Body of pancreas (tissue), 4 donors: ENCODE data around the gene COL8A1. TPM values are rescaled to one million over a fixed set of nuclear protein-coding genes. Genes with fewer than 3 reads are reported as not detected.

Source experiments
- ATAC-seq: fragments of 150-250 bp; one replicate; pipeline ENCODE4 v1.9.1; 2016
- DNase-seq, 4 donors: peaks; one replicate each; pipeline ENCODE4 v3.0.0-alpha.2; 2019
- H3K27ac ChIP-seq, 4 donors: fragments of 200-600 bp; sonication (generic); 1 replicate in 3 of 4; 2 replicates in 1 of 4; pipeline versions ENCODE4 v1.5.1 to v1.6.1; 2016 to 2019; ENCODE audit warnings: mild to moderate bottlenecking in 1 of 4, mixed read lengths in 1 of 4, moderate library complexity in 1 of 4
- H3K27me3 ChIP-seq, 2 donors: fragments of 200-600 bp; sonication (generic); one replicate each; pipeline ENCODE4 v1.6.0; 2016; ENCODE audit warnings: mild to moderate bottlenecking in 1 of 2
- H3K36me3 ChIP-seq, 2 donors: fragments of 200-600 bp; sonication (generic); replicated peaks in 1 of 2; 2 replicates each; pipeline ENCODE4 v1.5.1; 2016; ENCODE audit warnings: low read depth in 2 of 2; ENCODE audit not compliant: insufficient read depth in 1 of 2
- H3K4me1 ChIP-seq: fragments of 200-600 bp; sonication (generic); one replicate; pipeline ENCODE4 v1.6.0; 2016
- H3K4me3 ChIP-seq, 2 donors: fragments of 200-600 bp; sonication (generic); 1 replicate in 1 of 2; 2 replicates in 1 of 2; pipeline ENCODE4 v1.5.1; 2016 to 2019
- H3K9me3 ChIP-seq, 3 donors: fragments of 200-600 bp; sonication (generic); 1 replicate in 2 of 3; 2 replicates in 1 of 3; pipeline ENCODE4 v1.5.1; 2016
- POLR2A ChIP-seq, 3 donors: fragments of 450-650 bp; IDR thresholded peaks; one replicate each; pipeline ENCODE4 v1.6.1; 2016; ENCODE audit warnings: antibody characterized with exemption in 3 of 3, mild to moderate bottlenecking in 2 of 3
- WGBS, 2 donors: methylation state at CpG; one replicate each; pipeline ENCODE4 v1.1.5; 2017; 5-methylcytosine and 5-hydroxymethylcytosine counted together
- intact Hi-C: fragments of 100-400 bp; cut with DNase I; formaldehyde crosslinking; loops from one replicate; pipeline ENCODE4 v1.15.1; 2023
- total RNA-seq, 2 donors: library from RNA; depleted of rRNA; stranded (reverse); fragments of >200 nt; gene quantifications; one replicate each; pipeline ENCODE4 v1.1.0, GENCODE V29; 2016
- TF ChIP-seq, protein P1 (sequence below), 7 experiments: fragments of 450-650 bp in 4 of 7; fragments of 200-600 bp in 3 of 7; sonication (generic) in 3 of 7; IDR thresholded peaks; one replicate each; pipeline ENCODE4 v1.5.1; 2016 to 2019; ENCODE audit warnings: antibody characterized with exemption in 7 of 7

The COL8A1 gene
- total RNA-seq, 2 donors from 2014 or later: 0.99 to 5.4 TPM

DNA sequence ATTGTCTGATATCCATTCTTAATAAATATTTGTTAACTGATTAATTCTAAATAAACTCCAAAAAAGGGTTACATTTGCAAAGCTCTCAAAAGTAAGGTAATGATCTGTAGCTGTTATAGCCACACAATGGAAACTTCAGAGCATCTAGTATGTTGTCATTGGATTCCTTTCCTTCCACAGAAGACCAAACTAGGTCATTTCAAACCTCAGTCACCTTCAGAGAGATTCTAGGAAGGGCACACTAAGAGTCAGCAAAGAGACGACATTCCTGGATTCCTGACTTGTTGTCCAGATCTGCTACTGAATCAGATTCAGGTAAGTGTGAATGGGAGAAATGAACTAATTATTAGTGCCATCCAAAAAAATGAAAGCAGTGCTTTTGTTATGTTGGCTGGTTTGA lies 3.0 kb upstream of the COL8A1 start:
- DNase-seq (no peak), ATAC-seq (no peak)
- intact Hi-C loops: no loop called here
- H3K27ac ChIP-seq: no peak overlapping the region
- no peaks in the 10 kb centered on the region for H3K36me3 ChIP-seq
- H3K27me3 ChIP-seq: peaks cover 0 to 5% of the 10 kb centered on the region in 2 donors
- H3K4me1 ChIP-seq: peaks cover 20% of the 10 kb centered on the region
- WGBS, 2 donors: 56 to 67% methylated on average over 1 of the region's 1 CpG
- TF ChIP-seq, protein P1, sequence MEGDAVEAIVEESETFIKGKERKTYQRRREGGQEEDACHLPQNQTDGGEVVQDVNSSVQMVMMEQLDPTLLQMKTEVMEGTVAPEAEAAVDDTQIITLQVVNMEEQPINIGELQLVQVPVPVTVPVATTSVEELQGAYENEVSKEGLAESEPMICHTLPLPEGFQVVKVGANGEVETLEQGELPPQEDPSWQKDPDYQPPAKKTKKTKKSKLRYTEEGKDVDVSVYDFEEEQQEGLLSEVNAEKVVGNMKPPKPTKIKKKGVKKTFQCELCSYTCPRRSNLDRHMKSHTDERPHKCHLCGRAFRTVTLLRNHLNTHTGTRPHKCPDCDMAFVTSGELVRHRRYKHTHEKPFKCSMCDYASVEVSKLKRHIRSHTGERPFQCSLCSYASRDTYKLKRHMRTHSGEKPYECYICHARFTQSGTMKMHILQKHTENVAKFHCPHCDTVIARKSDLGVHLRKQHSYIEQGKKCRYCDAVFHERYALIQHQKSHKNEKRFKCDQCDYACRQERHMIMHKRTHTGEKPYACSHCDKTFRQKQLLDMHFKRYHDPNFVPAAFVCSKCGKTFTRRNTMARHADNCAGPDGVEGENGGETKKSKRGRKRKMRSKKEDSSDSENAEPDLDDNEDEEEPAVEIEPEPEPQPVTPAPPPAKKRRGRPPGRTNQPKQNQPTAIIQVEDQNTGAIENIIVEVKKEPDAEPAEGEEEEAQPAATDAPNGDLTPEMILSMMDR (IDR thresholded peaks at IDR 0.05): no peak
- TF ChIP-seq POLR2A (IDR thresholded peaks at IDR 0.05): no peak
- H3K9me3 ChIP-seq: no peaks in the 10 kb centered on the region
- no peak overlapping the region for H3K4me3 ChIP-seq

- Histone ChIP-seq H3K36me3 (no peaks in the 10 kb centered on the region), H3K27ac (no peak overlapping the region), H3K27me3 (peaks cover 0 to 5% of the 10 kb centered on the region in 2 donors), H3K4me3 (no peak overlapping the region), H3K4me1 (peaks cover 20% of the 10 kb centered on the region), H3K9me3 (no peaks in the 10 kb centered on the region)
- TF ChIP-seq, protein P1 (IDR thresholded peaks at IDR 0.05): no peak
- TF ChIP-seq POLR2A (IDR thresholded peaks at IDR 0.05): no peak
- intact Hi-C loops: no loop called here
- ATAC-seq (no peak), DNase-seq (no peak)
- WGBS, 2 donors: 10 to 11% methylated on average over 6 of the region's 6 CpGs
Measured at GRCh38 chr3:99637016-99637367, 1.4 kb upstream of the COL8A1 start.

DNA sequence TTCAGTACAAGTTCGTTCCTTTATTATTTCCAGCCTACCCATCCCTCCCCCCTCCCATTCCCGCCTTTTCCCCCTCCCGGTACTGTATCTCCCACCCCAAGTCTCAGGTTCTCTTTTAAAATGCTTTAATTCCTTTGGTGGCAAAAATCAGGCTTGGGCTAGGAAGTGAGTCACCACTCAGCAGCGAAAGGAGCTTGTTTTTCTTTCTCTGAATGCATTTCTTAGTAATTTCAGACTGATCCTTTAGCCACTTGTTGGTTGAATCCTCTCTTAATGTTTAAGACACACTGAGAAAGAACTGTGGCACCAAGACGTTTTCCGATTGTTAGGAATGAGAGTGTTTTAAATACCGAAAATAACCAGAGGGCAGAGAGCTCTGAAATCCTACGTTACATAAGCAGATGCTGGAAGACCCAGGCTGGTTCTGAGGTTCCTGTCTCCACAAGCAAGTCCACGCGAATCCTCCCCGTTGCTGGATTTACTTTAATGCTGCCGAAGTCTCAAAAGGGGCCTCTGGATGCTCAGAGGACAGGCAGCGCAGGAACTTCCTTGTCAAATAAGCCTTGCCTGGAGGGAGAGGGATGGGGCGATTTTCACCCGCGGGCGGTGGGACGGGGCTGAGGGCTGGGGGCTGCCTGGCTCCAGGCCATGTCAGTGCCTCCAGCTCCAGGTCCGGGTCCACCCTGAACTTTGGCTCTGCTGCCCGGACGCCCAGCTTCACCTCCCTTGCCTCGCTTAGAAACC lies 854 bp upstream of the COL8A1 start:
- no peaks in the 10 kb centered on the region for H3K36me3 ChIP-seq
- ATAC-seq: peak; percentile 27
- H3K27me3 ChIP-seq: peaks cover 0 to 5% of the 10 kb centered on the region in 2 donors
- TF ChIP-seq POLR2A (IDR thresholded peaks at IDR 0.05): no peak
- TF ChIP-seq, protein P1 (IDR thresholded peaks at IDR 0.05): no peak
- peaks cover 20% of the 10 kb centered on the region for H3K4me1 ChIP-seq
- 2 to 3% methylated on average over 22 of the region's 22 CpGs for WGBS, 2 donors
- intact Hi-C loops: no loop called here
- no peak overlapping the region for H3K4me3 ChIP-seq
- no peak overlapping the region for H3K27ac ChIP-seq
- H3K9me3 ChIP-seq: no peaks in the 10 kb centered on the region
- DNase-seq: peak in 1 of 4 donors; percentile 8

- H3K4me3 ChIP-seq: no peak overlapping the region
- WGBS, 2 donors: 22 to 27% methylated on average over 1 of the region's 1 CpG
- TF ChIP-seq, protein P1 (IDR thresholded peaks at IDR 0.05): no peak
- TF ChIP-seq POLR2A (IDR thresholded peaks at IDR 0.05): no peak
- H3K27ac ChIP-seq: no peak overlapping the region
- ATAC-seq (no peak), DNase-seq (no peak)
- no peaks in the 10 kb centered on the region for H3K36me3 ChIP-seq
- H3K4me1 ChIP-seq: peaks cover 20% of the 10 kb centered on the region
- intact Hi-C loops: no loop called here
- H3K9me3 ChIP-seq: no peaks in the 10 kb centered on the region
- H3K27me3 ChIP-seq: peaks cover 0 to 5% of the 10 kb centered on the region in 2 donors
Measured at GRCh38 chr3:99639579-99639978, 1.2 kb downstream of the COL8A1 start.
